CD4-positive, alpha-beta T cell (primary cell): ENCODE results near the gene ZNF334. TPM values are rescaled to one million over a fixed set of nuclear protein-coding genes. Genes with fewer than 3 reads are reported as not detected.

Experiments
- ATAC-seq: fragments of 200-7000 bp; cut with Tn5 transposase; one replicate; pipeline ENCODE4 v1.10.0; 2022; ENCODE audit warnings: mild to moderate bottlenecking; ENCODE audit not compliant: poor library complexity
- CTCF ChIA-PET: fragments of 350-600 bp; sonication (Branson Sonifier 250); formaldehyde crosslinking; loops from one replicate; lab custom pipeline; 2021; ENCODE audit warnings: antibody characterized with exemption, inconsistent platforms; lab: Charles Lee
- POLR2A ChIA-PET: fragments of 350-600 bp; sonication (Branson Sonifier 250); formaldehyde crosslinking; loops from one replicate; lab custom pipeline; 2021; ENCODE audit warnings: antibody characterized with exemption, inconsistent platforms; lab: Charles Lee
- DNase-seq, 14 experiments: peaks; one replicate each; pipeline ENCODE4 v3.0.0-alpha.2; 2013 to 2020; ENCODE audit warnings: mixed read lengths in 2 of 14
- H3K27ac ChIP-seq, 2 donors: one replicate each; pipeline versions ENCODE4 v1.5.1 to v1.7.0; 2013; ENCODE audit warnings: low read length in 2 of 2, low read depth in 1 of 2, mild to moderate bottlenecking in 1 of 2
- H3K27me3 ChIP-seq, 2 experiments: 1 replicate in 1 of 2; 2 replicates in 1 of 2; pipeline versions ENCODE4 v1.6.1 to v1.7.0; 2013; ENCODE audit warnings: low read length in 2 of 2, control low read depth in 1 of 2, mild to moderate bottlenecking in 1 of 2, moderate library complexity in 1 of 2; ENCODE audit not compliant: insufficient read depth in 2 of 2, control insufficient read depth in 1 of 2
- H3K36me3 ChIP-seq: one replicate; pipeline ENCODE4 v1.6.1; 2013; ENCODE audit warnings: low read length, control low read depth; ENCODE audit not compliant: insufficient read depth
- H3K4me1 ChIP-seq: one replicate; pipeline ENCODE4 v1.6.1; 2013; ENCODE audit warnings: low read length, control low read depth; ENCODE audit not compliant: insufficient read depth
- H3K4me3 ChIP-seq: one replicate; pipeline ENCODE4 v1.5.1; 2013; ENCODE audit warnings: mild to moderate bottlenecking, low read length, moderate library complexity
- H3K9me3 ChIP-seq, 2 experiments: 1 replicate in 1 of 2; 2 replicates in 1 of 2; pipeline versions ENCODE4 v1.6.1 to v1.7.0; 2013; ENCODE audit warnings: low read length in 2 of 2, mild to moderate bottlenecking in 2 of 2, control low read depth in 1 of 2, moderate library complexity in 1 of 2; ENCODE audit not compliant: control insufficient read depth in 1 of 2, insufficient read depth in 1 of 2
- H3K27ac Mint-ChIP-seq: one replicate; pipeline ENCODE4 v1.8.0; 2020; ENCODE audit warnings: mixed read lengths
- H3K27me3 Mint-ChIP-seq: one replicate; pipeline ENCODE4 v1.8.0; 2021; ENCODE audit warnings: mixed read lengths
- H3K36me3 Mint-ChIP-seq: one replicate; pipeline ENCODE4 v1.8.0; 2021; ENCODE audit warnings: low read depth, mixed read lengths
- H3K4me1 Mint-ChIP-seq: one replicate; pipeline ENCODE4 v1.8.0; 2021; ENCODE audit warnings: low read depth, mixed read lengths
- H3K4me3 Mint-ChIP-seq: one replicate; pipeline ENCODE4 v1.8.0; 2020; ENCODE audit warnings: mild to moderate bottlenecking, mixed read lengths
- H3K9me3 Mint-ChIP-seq: one replicate; pipeline ENCODE4 v1.8.0; 2020; ENCODE audit warnings: mixed read lengths
- intact Hi-C, 2 experiments: fragments of 100-400 bp; cut with DNase I in 1 of 2; cut with micrococcal nuclease in 1 of 2; formaldehyde crosslinking; loops; one replicate each; pipeline versions ENCODE4 v1.15.1 to v1.9.0; 2023 to 2025; cut with DNase I, micrococcal nuclease
- total RNA-seq, 174 experiments: library from RNA in 2 of 174; stranded (reverse) in 2 of 174; gene quantifications; one replicate each; pipeline ENCODE4 v1.2.3 and lab custom pipeline; 2021 to 2026
- TF ChIP-seq, protein P1 (sequence below): fragments of 200-600 bp; IDR thresholded peaks from one replicate; pipeline ENCODE4 v1.8.0; 2022; ENCODE audit warnings: antibody characterized with exemption, mild to moderate bottlenecking

The ZNF334 gene
- total RNA-seq, 2 experiments from 2014 or later: 0.19 to 0.28 TPM

GRCh38 chr20:46456255-46457028, 56.9 kb downstream of the ZNF334 start:
- no peaks in the 10 kb centered on the region for H3K36me3 Mint-ChIP-seq
- DNase-seq (no peak), ATAC-seq (no peak)
- no peaks in the 10 kb centered on the region for H3K4me1 Mint-ChIP-seq
- H3K4me1 ChIP-seq: peaks cover 5% of the 10 kb centered on the region
- H3K27ac Mint-ChIP-seq: no peak overlapping the region
- H3K27me3 ChIP-seq: peaks cover 21 to 23% of the 10 kb centered on the region in 2 experiments
- H3K36me3 ChIP-seq: no peaks in the 10 kb centered on the region
- peaks cover 64% of the 10 kb centered on the region for H3K27me3 Mint-ChIP-seq
- peaks cover 10% of the 10 kb centered on the region for H3K9me3 Mint-ChIP-seq
- H3K4me3 ChIP-seq: no peak overlapping the region
- intact Hi-C loops: no loop called here
- no peak overlapping the region for H3K4me3 Mint-ChIP-seq
- no peak overlapping the region for H3K27ac ChIP-seq
- ChIA-PET POLR2A (no interaction called here), CTCF (no interaction called here)
- TF ChIP-seq, protein P1, sequence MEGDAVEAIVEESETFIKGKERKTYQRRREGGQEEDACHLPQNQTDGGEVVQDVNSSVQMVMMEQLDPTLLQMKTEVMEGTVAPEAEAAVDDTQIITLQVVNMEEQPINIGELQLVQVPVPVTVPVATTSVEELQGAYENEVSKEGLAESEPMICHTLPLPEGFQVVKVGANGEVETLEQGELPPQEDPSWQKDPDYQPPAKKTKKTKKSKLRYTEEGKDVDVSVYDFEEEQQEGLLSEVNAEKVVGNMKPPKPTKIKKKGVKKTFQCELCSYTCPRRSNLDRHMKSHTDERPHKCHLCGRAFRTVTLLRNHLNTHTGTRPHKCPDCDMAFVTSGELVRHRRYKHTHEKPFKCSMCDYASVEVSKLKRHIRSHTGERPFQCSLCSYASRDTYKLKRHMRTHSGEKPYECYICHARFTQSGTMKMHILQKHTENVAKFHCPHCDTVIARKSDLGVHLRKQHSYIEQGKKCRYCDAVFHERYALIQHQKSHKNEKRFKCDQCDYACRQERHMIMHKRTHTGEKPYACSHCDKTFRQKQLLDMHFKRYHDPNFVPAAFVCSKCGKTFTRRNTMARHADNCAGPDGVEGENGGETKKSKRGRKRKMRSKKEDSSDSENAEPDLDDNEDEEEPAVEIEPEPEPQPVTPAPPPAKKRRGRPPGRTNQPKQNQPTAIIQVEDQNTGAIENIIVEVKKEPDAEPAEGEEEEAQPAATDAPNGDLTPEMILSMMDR: no peak
- H3K9me3 ChIP-seq: peaks cover 12 to 27% of the 10 kb centered on the region in 2 experiments

GRCh38 chr20:46455729-46456128, 57.6 kb downstream of the ZNF334 start:
- no peak overlapping the region for H3K4me3 Mint-ChIP-seq
- H3K4me1 Mint-ChIP-seq: no peaks in the 10 kb centered on the region
- H3K27me3 Mint-ChIP-seq: peaks cover 68% of the 10 kb centered on the region
- peaks cover 12 to 27% of the 10 kb centered on the region in 2 experiments for H3K9me3 ChIP-seq
- CTCF ChIA-PET: no interaction called here
- H3K27me3 ChIP-seq: peaks cover 24 to 26% of the 10 kb centered on the region in 2 experiments
- DNase-seq (no peak), ATAC-seq (no peak)
- H3K36me3 Mint-ChIP-seq: no peaks in the 10 kb centered on the region
- POLR2A ChIA-PET: no interaction called here
- TF ChIP-seq, protein P1: no peak
- H3K27ac Mint-ChIP-seq: no peak overlapping the region
- H3K9me3 Mint-ChIP-seq: peaks cover 10% of the 10 kb centered on the region
- no peak overlapping the region for H3K4me3 ChIP-seq
- intact Hi-C loops: no loop called here
- peaks cover 5% of the 10 kb centered on the region for H3K4me1 ChIP-seq
- H3K27ac ChIP-seq: no peak overlapping the region
- no peaks in the 10 kb centered on the region for H3K36me3 ChIP-seq

Other genes with a start within 250 kb of the ZNF334 start
- gene CDH22, start 205.1 kb downstream of the ZNF334 start, total RNA-seq: not detected
- gene ELMO2, start 106.9 kb downstream of the ZNF334 start, total RNA-seq: 10 to 100 TPM; 85.6 TPM
- not detected for gene OCSTAMP, start 37.1 kb upstream of the ZNF334 start, total RNA-seq
- under 1 TPM in 1 of 2 experiments, not detected in 1; 0.28 TPM for gene SLC13A3, start 137.9 kb upstream of the ZNF334 start, total RNA-seq
- 1 to 10 TPM; 3.9 to 4.5 TPM for gene TP53RK, start 175.9 kb upstream of the ZNF334 start, total RNA-seq
- gene SLC2A10, start 196.1 kb upstream of the ZNF334 start, total RNA-seq: not detected